Measurements from ENCODE around the gene CYP3A7.
"Not testable (repeated sequence)": the region's sequence is repeated elsewhere in the genome, so short reads cannot be mapped to it uniquely, and the experiment has no call there.

Gene CYP3A7

DNA sequence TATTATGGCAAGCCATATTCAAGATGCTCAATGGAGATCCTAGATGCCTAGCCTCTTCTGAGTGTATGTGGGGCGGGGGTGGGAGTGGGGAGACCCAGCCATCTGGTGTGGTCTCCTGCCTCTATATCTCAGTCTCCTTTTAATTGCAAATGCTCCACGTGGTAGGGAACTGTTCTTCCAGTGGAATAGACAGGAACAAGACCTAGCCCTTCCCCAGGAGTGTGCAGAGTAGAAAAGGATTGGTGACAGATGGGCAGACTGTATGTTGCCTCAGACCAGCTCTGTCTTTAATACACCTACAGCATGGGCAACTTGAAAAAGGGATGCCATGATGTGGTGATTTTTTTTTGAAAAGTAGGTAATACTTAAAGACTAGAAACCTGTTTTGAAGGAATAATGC is 67.8 kb downstream of the CYP3A7 start:
- DNase-seq (ENCODE audit: low read depth) = no peak

- DNase-seq (ENCODE audit: low read depth) = no peak
These were observed 69.0 kb downstream of the CYP3A7 start for GRCh38 chr7:99666013-99666395.

DNA sequence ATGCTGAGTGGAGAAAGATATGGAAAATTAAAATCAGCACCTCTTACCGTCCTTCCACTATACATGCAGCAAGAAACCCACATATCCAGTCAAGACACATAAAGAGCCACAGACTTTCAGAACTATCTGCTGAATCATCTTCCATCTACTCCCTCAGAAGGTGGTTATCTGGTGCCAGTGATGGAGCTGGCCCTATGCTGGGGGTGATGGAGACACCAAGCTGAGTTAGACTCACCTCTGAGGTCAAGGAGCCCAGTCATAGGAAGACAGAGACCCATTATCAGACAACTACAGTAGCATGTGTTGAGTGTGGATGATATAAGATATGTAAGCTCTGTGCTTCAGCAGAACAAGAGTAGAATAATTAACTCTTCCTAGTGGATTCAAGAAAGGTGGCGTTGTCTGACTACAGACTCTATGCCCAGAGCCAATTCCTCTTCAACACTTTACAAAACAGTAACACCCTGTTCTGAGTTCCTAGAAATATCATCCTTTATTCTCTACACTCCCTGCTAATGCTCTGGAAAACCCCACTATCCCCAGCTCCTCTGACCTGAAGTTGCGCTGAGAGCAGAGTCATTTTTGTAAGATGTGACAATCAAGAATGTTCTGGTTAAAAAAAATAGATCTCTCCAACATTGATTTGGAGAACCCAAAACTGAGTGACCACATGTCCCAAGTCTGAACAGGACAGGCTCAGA is 69.5 kb downstream of the CYP3A7 start:
- DNase-seq (ENCODE audit: low read depth) = no peak

DNA sequence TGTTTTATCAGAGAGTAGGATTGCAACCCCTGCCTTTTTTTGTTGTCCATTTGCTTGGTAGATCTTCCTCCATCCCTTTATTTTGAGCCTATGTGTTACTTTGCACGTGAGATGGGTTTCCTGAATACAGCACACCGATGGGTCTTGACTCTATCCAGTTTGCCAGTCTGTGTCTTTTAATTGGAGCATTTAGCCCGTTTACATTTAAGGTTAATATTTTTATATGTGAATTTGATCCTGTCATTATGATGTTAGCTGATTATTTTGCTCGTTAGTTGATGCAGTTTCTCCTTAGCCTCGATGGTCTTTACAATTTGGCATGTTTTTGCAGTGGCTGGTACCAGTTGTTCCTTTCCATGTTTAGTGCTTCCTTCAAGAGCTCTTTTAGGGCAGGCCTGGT is 77.1 kb downstream of the CYP3A7 start:
- DNase-seq (ENCODE audit: low read depth) = not testable (repeated sequence)
